Activated CD4-positive, alpha-beta memory T cell treated with anti-CD3 and anti-CD28 coated beads, Interleukin-2, amount 10 ng/mL, durations not matched to agents 7 days and 5 days (primary cell): Measurements from ENCODE around the gene SIX5. TPM values are rescaled to one million over a fixed set of nuclear protein-coding genes. Genes with fewer than 3 reads are reported as not detected.
A peak's percentile ranks its signal among the peaks of the same experiment; 100 is the strongest.

Experiments
- CTCF ChIA-PET: fragments of 350-600 bp; sonication (Branson Sonifier 250); formaldehyde crosslinking; loops from one replicate; lab custom pipeline; 2021; ENCODE audit warnings: antibody characterized with exemption, inconsistent platforms; lab: Charles Lee
- POLR2A ChIA-PET: fragments of 350-600 bp; sonication (Branson Sonifier 250); formaldehyde crosslinking; loops from one replicate; lab custom pipeline; 2021; ENCODE audit warnings: antibody characterized with exemption; lab: Charles Lee
- DNase-seq: peaks from one replicate; pipeline ENCODE4 v3.0.0-alpha.2; 2020
- H3K27ac Mint-ChIP-seq: one replicate; pipeline ENCODE4 v1.8.0; 2021; ENCODE audit warnings: mild to moderate bottlenecking, mixed read lengths
- H3K27me3 Mint-ChIP-seq: one replicate; pipeline ENCODE4 v1.8.0; 2021; ENCODE audit warnings: mixed read lengths
- H3K36me3 Mint-ChIP-seq: one replicate; pipeline ENCODE4 v1.8.0; 2021; ENCODE audit warnings: low read depth, mixed read lengths
- H3K4me1 Mint-ChIP-seq: one replicate; pipeline ENCODE4 v1.8.0; 2021; ENCODE audit warnings: mixed read lengths
- H3K4me3 Mint-ChIP-seq: one replicate; pipeline ENCODE4 v1.8.0; 2021; ENCODE audit warnings: mild to moderate bottlenecking, mixed read lengths
- H3K9me3 Mint-ChIP-seq: one replicate; pipeline ENCODE4 v1.8.0; 2021; ENCODE audit warnings: mixed read lengths
- total RNA-seq, 2 experiments: library from RNA; stranded (reverse); gene quantifications; one replicate each; pipeline ENCODE4 v1.2.3, GENCODE V29; 2021

The SIX5 gene
- total RNA-seq, 2 experiments from 2014 or later = 1.6 to 1.7 TPM

DNA sequence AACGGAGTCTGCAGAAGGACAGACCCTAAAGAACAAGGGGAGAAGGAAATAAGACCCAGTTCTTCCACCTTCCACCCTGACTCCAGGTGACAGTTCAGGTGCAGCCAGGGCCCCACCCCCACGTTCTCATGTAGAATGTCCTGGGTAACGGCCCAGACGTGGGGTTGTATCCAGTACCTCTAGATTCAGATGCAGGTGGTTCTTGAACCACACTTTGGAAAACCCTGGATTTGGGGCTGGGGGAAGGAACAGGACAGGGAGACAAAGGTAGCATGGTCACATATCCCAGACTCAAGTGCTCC is 11.0 kb upstream of the SIX5 start:
- no peak for DNase-seq
- peaks cover 20% of the 10 kb centered on the region for H3K4me1 Mint-ChIP-seq
- H3K27ac Mint-ChIP-seq = no peak overlapping the region
- H3K27me3 Mint-ChIP-seq = peaks cover 8% of the 10 kb centered on the region
- peaks cover 18% of the 10 kb centered on the region for H3K36me3 Mint-ChIP-seq
- H3K4me3 Mint-ChIP-seq = no peak overlapping the region
- POLR2A ChIA-PET = no interaction called here
- H3K9me3 Mint-ChIP-seq = no peaks in the 10 kb centered on the region
- CTCF ChIA-PET = interaction anchor here (1.8 kb wide), 1 partner anchor 10 kb away, joined by 52 read pairs; the partner anchor contains the start of gene SIX5

DNA sequence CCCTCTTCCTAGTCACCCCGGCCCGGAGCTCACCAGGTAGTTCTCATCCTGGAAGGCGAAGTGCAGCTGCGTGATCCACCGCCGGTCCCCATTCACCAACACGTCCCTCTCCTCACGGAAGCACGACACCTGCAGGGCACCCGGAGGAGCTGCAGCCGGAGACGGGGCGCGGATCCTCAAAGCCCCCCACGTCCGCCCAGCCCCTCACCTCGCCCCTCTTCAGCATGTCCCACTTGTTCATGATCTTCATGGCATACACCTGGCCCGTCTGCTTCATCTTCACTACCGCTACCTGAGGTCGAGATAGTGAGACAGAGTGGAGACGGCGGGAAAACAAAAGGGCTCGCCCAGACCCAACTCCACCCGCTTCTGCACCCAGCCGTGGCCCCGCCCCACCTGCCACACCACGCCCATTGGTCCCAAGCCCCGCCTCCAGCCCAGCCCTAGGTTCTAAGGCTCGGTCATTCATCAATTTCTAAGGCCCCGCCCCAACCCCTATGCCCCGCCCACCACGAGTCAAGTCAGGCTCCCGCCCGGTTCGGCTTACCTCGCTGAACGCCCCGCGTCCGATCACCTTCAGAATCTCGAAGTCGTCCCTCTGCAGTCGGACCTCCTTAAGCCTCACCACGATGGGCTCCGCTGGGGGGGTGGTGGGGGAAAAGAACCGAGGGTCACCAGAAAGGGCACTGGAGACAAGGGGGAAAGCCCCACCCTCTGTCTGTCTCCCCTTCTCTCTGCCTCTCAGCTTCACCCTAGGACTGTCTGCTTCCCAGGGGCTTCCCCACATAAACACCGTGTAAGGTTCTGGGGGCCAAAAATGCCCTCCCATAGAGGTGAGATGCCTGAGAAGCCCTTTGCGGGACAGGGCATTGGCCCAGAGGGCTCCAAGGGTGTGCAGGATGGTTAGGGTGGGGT is 10.4 kb upstream of the SIX5 start:
- Mint-ChIP-seq H3K27me3 (peaks cover 8% of the 10 kb centered on the region), H3K9me3 (no peaks in the 10 kb centered on the region), H3K4me3 (peak overlapping the region; percentile 67), H3K36me3 (peaks cover 18% of the 10 kb centered on the region), H3K4me1 (peaks cover 20% of the 10 kb centered on the region), H3K27ac (peak overlapping the region; percentile 33)
- ChIA-PET CTCF (interaction anchor here (0.9 to 1.8 kb wide), 6 partner anchors 10 to 123 kb away, joined by 3 to 52 read pairs (median 8); partner anchors contain the start of genes DMWD, MYPOP, SIX5 and SYMPK), POLR2A (interaction anchor here (0.8 to 1.5 kb wide), 4 partner anchors 9 to 48 kb away, joined by 3 to 9 read pairs (median 6); partner anchors contain the start of genes FBXO46 and SIX5)
- DNase-seq = peak; percentile 95

DNA sequence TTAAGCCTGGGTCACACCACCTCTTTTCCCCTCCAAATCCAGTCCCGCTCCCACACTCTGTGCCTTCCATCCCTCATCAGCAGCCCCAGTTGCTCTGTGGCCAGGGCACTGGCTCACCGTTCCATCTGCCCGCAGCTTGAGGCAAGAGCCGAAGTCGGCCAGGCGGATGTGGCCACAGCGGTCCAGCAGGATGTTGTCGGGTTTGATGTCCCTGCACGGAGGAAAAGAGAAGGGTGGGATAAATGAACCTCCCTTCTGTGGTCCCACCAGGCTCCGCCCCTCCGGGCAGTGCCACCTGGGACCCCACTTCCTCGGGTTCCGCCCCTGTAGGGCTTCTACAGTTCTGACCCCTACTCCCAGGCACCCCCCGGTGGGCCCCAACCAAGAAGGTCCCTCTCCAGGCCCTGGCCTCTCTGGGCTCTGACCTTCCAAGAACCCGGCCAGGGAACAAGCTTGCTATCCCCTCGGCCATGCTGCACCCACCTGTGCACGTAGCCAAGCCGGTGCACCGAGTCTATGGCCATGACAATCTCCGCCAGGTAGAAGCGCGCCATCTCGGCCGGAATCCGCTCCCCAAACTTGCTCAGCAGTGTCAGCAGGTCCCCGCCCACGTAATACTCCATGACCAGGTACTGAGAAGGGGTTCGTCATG is 9.1 kb upstream of the SIX5 start:
- peaks cover 20% of the 10 kb centered on the region for H3K4me1 Mint-ChIP-seq
- H3K36me3 Mint-ChIP-seq = peaks cover 12% of the 10 kb centered on the region
- no peak overlapping the region for H3K27ac Mint-ChIP-seq
- no peak for DNase-seq
- CTCF ChIA-PET = interaction anchor here (1.4 kb wide), 1 partner anchor 14 kb away, joined by 16 read pairs; the partner anchor contains the start of gene DMWD
- peaks cover 8% of the 10 kb centered on the region for H3K27me3 Mint-ChIP-seq
- POLR2A ChIA-PET = interaction anchor here (1.5 kb wide), 1 partner anchor 8 kb away, joined by 9 read pairs; no protein-coding TSS in a partner anchor
- no peaks in the 10 kb centered on the region for H3K9me3 Mint-ChIP-seq
- H3K4me3 Mint-ChIP-seq = no peak overlapping the region

DNA sequence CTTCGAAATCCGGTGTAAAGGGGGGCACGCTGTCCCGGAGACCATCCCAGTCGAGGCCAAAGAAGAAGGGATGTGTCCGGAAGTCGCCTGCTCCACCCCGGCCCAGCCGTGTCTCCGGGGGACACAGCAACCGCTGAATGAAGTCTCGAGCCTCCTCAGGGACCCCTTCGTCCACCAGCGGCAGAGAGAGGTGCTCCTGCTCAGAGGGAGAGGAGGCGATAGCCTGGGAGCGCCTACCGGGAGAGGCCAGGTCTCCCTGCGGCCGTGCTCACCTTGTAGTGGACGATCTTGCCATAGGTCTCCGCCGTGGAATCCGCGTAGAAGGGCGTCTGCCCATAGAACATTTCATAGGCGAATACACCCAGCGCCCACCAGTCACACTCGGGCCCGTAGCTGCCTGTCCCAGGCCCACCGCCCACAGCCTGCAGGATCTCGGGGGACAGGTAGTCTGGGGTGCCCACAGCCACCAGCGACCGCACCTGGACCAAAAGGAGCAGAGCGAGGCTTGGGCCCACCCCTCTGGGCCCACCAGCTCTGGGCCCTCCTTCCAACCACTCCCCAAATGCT is 8.4 kb upstream of the SIX5 start:
- peaks cover 12% of the 10 kb centered on the region for H3K36me3 Mint-ChIP-seq
- ChIA-PET CTCF (no interaction called here), POLR2A (no interaction called here)
- DNase-seq = no peak
- no peaks in the 10 kb centered on the region for H3K9me3 Mint-ChIP-seq
- H3K27me3 Mint-ChIP-seq = peaks cover 8% of the 10 kb centered on the region
- H3K27ac Mint-ChIP-seq = no peak overlapping the region
- H3K4me1 Mint-ChIP-seq = peaks cover 20% of the 10 kb centered on the region
- H3K4me3 Mint-ChIP-seq = no peak overlapping the region

DNA sequence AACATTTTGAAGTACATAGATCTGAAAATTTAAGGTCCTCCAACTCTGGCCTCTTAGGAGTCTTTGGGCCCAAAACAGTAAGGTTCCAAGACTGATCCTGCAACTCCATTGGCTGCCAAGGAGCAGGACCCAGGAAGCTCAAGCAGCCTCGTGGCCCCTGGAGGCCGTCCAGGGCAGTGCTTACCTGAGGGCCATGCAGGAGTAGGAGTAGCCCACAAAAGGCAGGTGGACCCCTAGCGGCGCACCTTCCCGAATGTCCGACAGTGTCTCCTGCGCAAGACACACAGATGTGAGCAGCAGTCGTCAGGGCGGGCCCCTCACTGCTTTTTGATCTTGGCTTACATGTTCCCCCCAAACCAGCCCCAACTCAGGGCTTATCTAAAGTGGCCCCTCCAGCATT is 5.7 kb upstream of the SIX5 start:
- H3K27me3 Mint-ChIP-seq = no peaks in the 10 kb centered on the region
- no peak for DNase-seq
- H3K4me1 Mint-ChIP-seq = peaks cover 25% of the 10 kb centered on the region
- H3K27ac Mint-ChIP-seq = no peak overlapping the region
- H3K4me3 Mint-ChIP-seq = no peak overlapping the region
- H3K36me3 Mint-ChIP-seq = peaks cover 18% of the 10 kb centered on the region
- POLR2A ChIA-PET = interaction anchor here (1.2 kb wide), 1 partner anchor 18 kb away, joined by 3 read pairs; the partner anchor contains the start of gene DMWD
- no peaks in the 10 kb centered on the region for H3K9me3 Mint-ChIP-seq
- CTCF ChIA-PET = interaction anchor here (7.4 kb wide), 1 partner anchor 24 kb away, joined by 212 read pairs; no protein-coding TSS in a partner anchor

DNA sequence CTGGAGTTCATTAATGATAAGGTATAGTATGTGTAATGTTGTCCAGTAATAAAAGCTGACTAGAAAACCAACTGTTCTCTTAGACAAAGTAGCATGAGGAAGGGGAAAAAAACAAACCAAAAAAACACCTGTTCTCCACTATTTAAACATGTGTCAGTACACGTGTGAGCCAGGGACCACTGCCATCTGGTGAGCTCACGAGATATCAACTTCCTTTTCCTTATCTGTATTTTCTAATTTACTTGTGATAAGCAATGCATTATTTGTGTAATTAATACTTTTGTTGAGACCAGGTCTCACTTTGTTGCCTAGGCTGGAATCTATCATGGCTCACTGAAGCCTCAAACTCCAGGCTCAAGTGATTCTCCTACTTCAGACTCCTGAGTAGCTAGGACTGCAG is 4.3 kb upstream of the SIX5 start:
- peaks cover 2% of the 10 kb centered on the region for H3K27me3 Mint-ChIP-seq
- no peak for DNase-seq
- H3K9me3 Mint-ChIP-seq = no peaks in the 10 kb centered on the region
- ChIA-PET POLR2A (interaction anchor here (0.8 to 1.6 kb wide), 7 partner anchors 8 to 112 kb away, joined by 3 to 5 read pairs (median 3); partner anchors contain the start of genes DMWD and IRF2BP1), CTCF (interaction anchor here (7.4 kb wide), 1 partner anchor 25 kb away, joined by 212 read pairs; no protein-coding TSS in a partner anchor)
- H3K4me1 Mint-ChIP-seq = peaks cover 17% of the 10 kb centered on the region
- no peak overlapping the region for H3K4me3 Mint-ChIP-seq
- H3K27ac Mint-ChIP-seq = no peak overlapping the region
- peaks cover 16% of the 10 kb centered on the region for H3K36me3 Mint-ChIP-seq

DNA sequence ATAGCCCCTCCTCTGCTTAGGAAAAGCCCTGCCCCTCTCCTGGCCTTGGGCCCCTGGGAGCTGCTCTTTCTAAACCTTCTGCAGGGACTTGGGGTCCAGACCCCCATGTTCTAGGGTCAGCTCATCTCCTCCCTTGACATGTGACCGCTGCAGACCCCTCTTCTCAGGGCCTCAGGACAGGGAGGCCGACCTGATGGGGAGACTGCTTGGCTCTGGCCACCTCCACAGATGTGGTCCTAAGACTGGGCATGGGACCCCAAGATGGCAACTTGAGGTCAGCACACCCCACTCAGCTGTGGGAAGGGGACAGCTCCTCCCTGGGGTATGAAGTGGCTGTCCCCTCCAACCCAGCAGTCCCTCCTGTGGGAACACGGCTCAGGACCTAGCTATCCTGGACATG is 3.9 kb upstream of the SIX5 start:
- H3K27ac Mint-ChIP-seq = no peak overlapping the region
- POLR2A ChIA-PET = interaction anchor here (0.8 to 1.6 kb wide), 6 partner anchors 8 to 113 kb away, joined by 3 to 5 read pairs (median 3); partner anchors contain the start of gene IRF2BP1

DNA sequence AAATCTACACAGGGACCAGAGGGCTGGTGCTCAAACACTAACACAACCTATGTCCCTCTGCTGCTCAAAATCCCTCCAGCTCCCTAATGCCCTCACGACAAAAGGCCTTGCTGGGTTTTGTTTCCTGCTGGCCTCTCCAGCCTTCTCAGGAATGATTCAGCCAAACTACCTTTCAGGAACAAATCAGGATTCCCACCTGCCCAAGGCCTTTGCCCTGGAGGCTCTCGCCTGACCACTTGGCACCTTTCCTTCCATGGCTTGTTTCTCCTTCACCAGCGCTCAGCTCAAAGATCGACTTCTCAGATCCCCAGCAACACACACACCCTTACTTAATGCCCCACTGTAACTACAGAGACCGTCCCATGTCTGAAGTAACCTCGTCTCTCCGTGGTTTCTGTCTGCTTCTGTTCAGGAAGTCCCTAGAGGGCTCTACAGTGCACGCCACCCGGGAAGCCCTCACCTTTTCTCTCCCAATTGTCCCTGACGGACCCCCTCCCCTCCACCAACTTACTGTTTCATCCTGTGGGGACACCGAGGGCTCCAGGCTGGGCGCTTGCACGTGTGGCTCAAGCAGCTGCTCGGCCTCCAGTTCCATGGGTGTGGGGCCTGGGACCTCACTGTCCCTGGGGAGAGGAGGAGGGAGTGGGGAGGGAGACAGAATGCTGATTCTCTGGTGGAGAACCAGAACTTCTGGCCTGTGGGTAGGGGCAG is 3.2 kb upstream of the SIX5 start:
- H3K27me3 Mint-ChIP-seq = peaks cover 8% of the 10 kb centered on the region
- peaks cover 16% of the 10 kb centered on the region for H3K4me1 Mint-ChIP-seq
- no peak overlapping the region for H3K27ac Mint-ChIP-seq
- no peaks in the 10 kb centered on the region for H3K9me3 Mint-ChIP-seq
- DNase-seq = no peak
- H3K36me3 Mint-ChIP-seq = peaks cover 12% of the 10 kb centered on the region
- CTCF ChIA-PET = interaction anchor here (0.6 to 7.4 kb wide), 3 partner anchors 20 to 45 kb away, joined by 3 to 212 read pairs (median 26); partner anchors contain the start of gene DMWD
- POLR2A ChIA-PET = interaction anchor here (0.9 to 1.6 kb wide), 5 partner anchors 9 to 27 kb away, joined by 3 to 5 read pairs (median 3); no protein-coding TSS in a partner anchor
- no peak overlapping the region for H3K4me3 Mint-ChIP-seq

More for the DNA sequence above, 3.9 kb upstream of the SIX5 start:
- no peak overlapping the region for H3K4me3 Mint-ChIP-seq
- peaks cover 15% of the 10 kb centered on the region for H3K4me1 Mint-ChIP-seq
- no peaks in the 10 kb centered on the region for H3K9me3 Mint-ChIP-seq
- CTCF ChIA-PET = interaction anchor here (7.4 kb wide), 1 partner anchor 26 kb away, joined by 212 read pairs; no protein-coding TSS in a partner anchor
- no peak for DNase-seq
- H3K36me3 Mint-ChIP-seq = peaks cover 16% of the 10 kb centered on the region
- H3K27me3 Mint-ChIP-seq = peaks cover 5% of the 10 kb centered on the region

DNA sequence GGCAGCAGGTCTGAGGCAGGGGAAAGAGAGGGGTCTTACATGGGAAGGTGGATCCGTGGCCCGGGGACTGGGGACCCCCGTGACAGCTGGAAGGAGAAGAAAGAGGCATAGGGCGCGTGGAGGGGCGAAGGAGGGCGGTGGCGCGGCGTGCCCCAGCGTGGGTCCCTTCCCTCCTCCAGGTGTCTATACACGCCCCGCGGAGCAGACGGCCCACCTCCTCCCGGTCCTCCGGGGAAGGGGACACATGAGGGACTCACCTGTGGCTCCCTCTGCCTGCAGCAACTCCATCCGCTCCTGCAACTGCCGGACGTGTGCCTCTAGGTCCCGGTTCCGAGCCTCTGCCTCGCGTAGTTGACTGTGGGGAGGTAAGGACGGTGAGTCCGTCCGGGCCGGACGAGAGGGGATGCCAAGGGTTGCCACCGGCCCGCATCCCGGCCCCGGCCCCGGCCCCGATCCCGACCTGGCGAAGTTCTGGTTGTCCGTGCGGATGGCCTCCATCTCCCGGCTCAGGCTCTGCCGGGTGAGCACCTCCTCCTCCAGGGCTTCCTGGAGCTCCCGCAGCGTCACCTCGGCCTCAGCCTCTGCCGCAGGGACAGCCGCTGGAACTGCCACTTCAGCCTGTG is 2.4 kb upstream of the SIX5 start:
- ChIA-PET CTCF (interaction anchor here (0.6 to 7.4 kb wide), 11 partner anchors 8 to 114 kb away, joined by 3 to 212 read pairs (median 16); partner anchors contain the start of genes DMWD, FBXO46, MEIOSIN and RSPH6A), POLR2A (interaction anchor here (1.1 to 3.6 kb wide), 4 partner anchors 8 to 78 kb away, joined by 3 to 32 read pairs (median 7); partner anchors contain the start of genes DMWD and QPCTL)
- Mint-ChIP-seq H3K27ac (no peak overlapping the region), H3K4me3 (peak overlapping the region; percentile 7), H3K36me3 (peaks cover 5% of the 10 kb centered on the region), H3K4me1 (peaks cover 18% of the 10 kb centered on the region), H3K27me3 (peaks cover 11% of the 10 kb centered on the region), H3K9me3 (no peaks in the 10 kb centered on the region)
- DNase-seq = no peak

DNA sequence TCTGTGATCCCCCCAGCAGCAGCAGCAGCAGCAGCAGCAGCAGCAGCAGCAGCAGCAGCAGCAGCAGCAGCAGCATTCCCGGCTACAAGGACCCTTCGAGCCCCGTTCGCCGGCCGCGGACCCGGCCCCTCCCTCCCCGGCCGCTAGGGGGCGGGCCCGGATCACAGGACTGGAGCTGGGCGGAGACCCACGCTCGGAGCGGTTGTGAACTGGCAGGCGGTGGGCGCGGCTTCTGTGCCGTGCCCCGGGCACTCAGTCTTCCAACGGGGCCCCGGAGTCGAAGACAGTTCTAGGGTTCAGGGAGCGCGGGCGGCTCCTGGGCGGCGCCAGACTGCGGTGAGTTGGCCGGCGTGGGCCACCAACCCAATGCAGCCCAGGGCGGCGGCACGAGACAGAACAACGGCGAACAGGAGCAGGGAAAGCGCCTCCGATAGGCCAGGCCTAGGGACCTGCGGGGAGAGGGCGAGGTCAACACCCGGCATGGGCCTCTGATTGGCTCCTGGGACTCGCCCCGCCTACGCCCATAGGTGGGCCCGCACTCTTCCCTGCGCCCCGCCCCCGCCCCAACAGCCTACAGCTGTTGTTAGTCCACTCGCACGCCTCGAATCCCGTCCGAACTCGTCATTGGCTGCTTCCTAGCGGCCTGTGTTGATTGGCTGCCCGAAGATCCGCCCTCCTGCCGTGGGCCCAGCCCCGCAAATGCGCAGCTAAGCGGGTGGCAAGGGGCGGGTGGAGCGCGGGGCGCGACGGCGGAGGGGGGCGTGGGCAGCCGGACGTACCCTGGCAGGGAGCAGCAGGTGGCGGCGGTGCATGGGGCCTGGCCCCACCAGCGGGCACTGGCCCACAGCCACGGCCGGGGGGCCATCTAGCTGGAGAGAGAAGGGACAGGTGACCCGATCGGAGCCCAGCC is 1.4 kb upstream of the SIX5 start:
- peaks cover 18% of the 10 kb centered on the region for H3K4me1 Mint-ChIP-seq
- peak overlapping the region; percentile 79 for H3K4me3 Mint-ChIP-seq
- peaks cover 15% of the 10 kb centered on the region for H3K27me3 Mint-ChIP-seq
- peaks cover 5% of the 10 kb centered on the region for H3K36me3 Mint-ChIP-seq
- no peaks in the 10 kb centered on the region for H3K9me3 Mint-ChIP-seq
- ChIA-PET POLR2A (interaction anchor here (1.0 to 3.6 kb wide), 10 partner anchors 8 to 116 kb away, joined by 3 to 32 read pairs (median 5); partner anchors contain the start of genes DMWD, FOXA3, IRF2BP1 and QPCTL), CTCF (interaction anchor here (0.7 to 7.4 kb wide), 31 partner anchors 9 to 498 kb away, joined by 3 to 212 read pairs (median 5); partner anchors contain the start of genes DMPK, DMWD, FBXO46 and FOXA3)
- peak overlapping the region; percentile 68 for H3K27ac Mint-ChIP-seq
- DNase-seq = peak; percentile 91
